H1 (cell line): ENCODE data around the gene SNAI1. TPM values are rescaled to one million over a fixed set of nuclear protein-coding genes. Genes with fewer than 3 reads are reported as not detected.

ENCODE experiments used
- CTCF ChIA-PET: fragments of 300-600 bp; sonication (Branson Sonifier 250); formaldehyde crosslinking; loops from one replicate; lab custom pipeline; 2021; ENCODE audit not compliant: partially characterized antibody; lab: Charles Lee
- POLR2A ChIA-PET: fragments of 300-600 bp; sonication (Branson Sonifier 250); formaldehyde crosslinking; loops from one replicate; lab custom pipeline; 2021; ENCODE audit warnings: inconsistent platforms; ENCODE audit not compliant: partially characterized antibody; lab: Charles Lee
- DNase-seq, 2 experiments: peaks; one replicate each; pipeline versions ENCODE4 v3.0.0 to v3.0.0-alpha.2; 2010 to 2022; ENCODE audit warnings: low spot score in 2 of 2, low read depth in 1 of 2, mixed read lengths in 1 of 2
- FAIRE-seq: peaks from 2 replicates; lab custom pipeline; 2011; peaks lifted over from hg19 to GRCh38; lab: Jason Lieb, UNC
- H2AFZ ChIP-seq: 2 replicates; pipeline ENCODE4 v1.8.1; 2012; ENCODE audit warnings: low read length, inconsistent platforms
- H2AK5ac ChIP-seq: 2 replicates; pipeline ENCODE4 v1.6.1; 2013; ENCODE audit warnings: low read depth, low read length
- H2BK120ac ChIP-seq: replicated peaks from 2 replicates; pipeline ENCODE3; 2013; ENCODE audit warnings: low read depth, low read length, inconsistent platforms
- H2BK12ac ChIP-seq: 2 replicates; pipeline ENCODE4 v1.6.1; 2013; ENCODE audit warnings: low read depth, low read length
- H2BK15ac ChIP-seq: 2 replicates; pipeline ENCODE4 v1.6.1; 2013; ENCODE audit warnings: low read length
- H2BK20ac ChIP-seq: 2 replicates; pipeline ENCODE4 v1.6.1; 2013; ENCODE audit warnings: low read length
- H2BK5ac ChIP-seq: 2 replicates; pipeline ENCODE4 v1.6.1; 2013; ENCODE audit warnings: low read depth, low read length
- H3K14ac ChIP-seq: 2 replicates; pipeline ENCODE4 v1.6.1; 2013; ENCODE audit warnings: inconsistent platforms; ENCODE audit not compliant: insufficient read length
- H3K18ac ChIP-seq: 2 replicates; pipeline ENCODE4 v1.6.1; 2013; ENCODE audit warnings: low read length; ENCODE audit errors: extremely low read depth
- H3K23ac ChIP-seq: 2 replicates; pipeline ENCODE4 v1.6.1; 2013; ENCODE audit warnings: inconsistent platforms; ENCODE audit not compliant: insufficient read length
- H3K23me2 ChIP-seq: 2 replicates; pipeline ENCODE4 v1.6.1; 2013; ENCODE audit warnings: low read depth, low read length
- H3K27ac ChIP-seq: 2 replicates; pipeline ENCODE4 v1.6.1; 2011; ENCODE audit warnings: low read depth, low read length, inconsistent platforms
- H3K27me3 ChIP-seq, 4 experiments: replicated peaks in 1 of 4; 1 replicate in 1 of 4; 2 replicates in 3 of 4; pipeline versions ENCODE4 v1.6.1 to v1.8.1; 2011 to 2013; ENCODE audit warnings: low read length in 3 of 4, mild to moderate bottlenecking in 3 of 4, inconsistent platforms in 2 of 4, mixed read lengths in 2 of 4, moderate library complexity in 1 of 4; ENCODE audit not compliant: control insufficient read depth in 3 of 4, insufficient read depth in 3 of 4; ENCODE audit errors: extremely low read depth in 1 of 4
- H3K36me3 ChIP-seq, 4 experiments: 2 replicates each; pipeline versions ENCODE4 v1.6.1 to v1.8.1; 2011 to 2013; ENCODE audit warnings: mild to moderate bottlenecking in 4 of 4, low read length in 3 of 4, moderate library complexity in 2 of 4, control low read depth in 1 of 4, inconsistent platforms in 1 of 4; ENCODE audit not compliant: insufficient read depth in 4 of 4, control insufficient read depth in 2 of 4
- H3K4ac ChIP-seq: replicated peaks from 2 replicates; pipeline ENCODE3; 2013; ENCODE audit warnings: low read length, low read depth, mixed read lengths, inconsistent platforms; ENCODE audit not compliant: insufficient read length
- H3K4me1 ChIP-seq, 4 experiments: replicated peaks in 1 of 4; 1 replicate in 1 of 4; 2 replicates in 3 of 4; pipeline versions ENCODE4 v1.6.1 to v1.8.1; 2011 to 2013; ENCODE audit warnings: low read length in 3 of 4, inconsistent platforms in 2 of 4, mixed read lengths in 1 of 4; ENCODE audit not compliant: insufficient read depth in 4 of 4, control insufficient read depth in 3 of 4
- H3K4me2 ChIP-seq, 2 experiments: 2 replicates each; pipeline versions ENCODE4 v1.6.1 to v1.8.1; 2011 to 2013; ENCODE audit warnings: low read depth in 2 of 2, low read length in 2 of 2, control low read depth in 1 of 2, inconsistent platforms in 1 of 2, mild to moderate bottlenecking in 1 of 2; ENCODE audit not compliant: insufficient read depth in 1 of 2
- H3K4me3 ChIP-seq, 4 experiments: fragments of 200-600, 300-600 bp in 1 of 4; sonication (generic), shearing (Covaris generic), sonication (Bioruptor Twin) in 1 of 4; 2 replicates each; pipeline versions ENCODE4 v1.5.1 to v1.8.1; 2011 to 2016; ENCODE audit warnings: low read length in 4 of 4, low read depth in 3 of 4, control low read depth in 2 of 4, inconsistent platforms in 2 of 4, mild to moderate bottlenecking in 2 of 4, mixed read lengths in 1 of 4, moderate library complexity in 1 of 4; ENCODE audit not compliant: insufficient read depth in 2 of 4; ENCODE audit errors: extremely low read depth in 1 of 4
- H3K56ac ChIP-seq: replicated peaks from 2 replicates; pipeline ENCODE3; 2013; ENCODE audit warnings: low read depth, mild to moderate bottlenecking, mixed read lengths, low read length, inconsistent platforms; ENCODE audit not compliant: insufficient read length
- H3K79me1 ChIP-seq: 2 replicates; pipeline ENCODE4 v1.6.1; 2013; ENCODE audit warnings: low read depth, low read length, control low read depth
- H3K79me2 ChIP-seq, 2 experiments: 2 replicates each; pipeline versions ENCODE4 v1.6.1 to v1.8.1; 2012 to 2013; ENCODE audit warnings: low read length in 2 of 2, mild to moderate bottlenecking in 2 of 2, inconsistent platforms in 1 of 2; ENCODE audit not compliant: insufficient read depth in 2 of 2, control insufficient read depth in 1 of 2
- H3K9ac ChIP-seq, 4 experiments: replicated peaks in 1 of 4; 1 replicate in 1 of 4; 2 replicates in 3 of 4; pipeline versions ENCODE4 v1.6.1 to v1.8.1; 2011 to 2013; ENCODE audit warnings: low read depth in 3 of 4, low read length in 3 of 4, control low read depth in 2 of 4, mild to moderate bottlenecking in 2 of 4, moderate library complexity in 2 of 4, inconsistent platforms in 1 of 4; ENCODE audit errors: extremely low read depth in 1 of 4
- H3K9me3 ChIP-seq, 2 experiments: 2 replicates each; pipeline versions ENCODE4 v1.6.1 to v1.8.1; 2012 to 2013; ENCODE audit warnings: mild to moderate bottlenecking in 2 of 2, moderate library complexity in 2 of 2, control low read depth in 1 of 2, inconsistent platforms in 1 of 2, low read depth in 1 of 2, low read length in 1 of 2, mixed read lengths in 1 of 2; ENCODE audit not compliant: insufficient read depth in 2 of 2
- H4K20me1 ChIP-seq, 2 experiments: replicated peaks in 1 of 2; 2 replicates each; pipeline versions ENCODE3 to v1.8.1; 2011 to 2013; ENCODE audit warnings: inconsistent platforms in 2 of 2, low read length in 2 of 2, mild to moderate bottlenecking in 1 of 2; ENCODE audit not compliant: insufficient read depth in 2 of 2, control insufficient read depth in 1 of 2
- H4K5ac ChIP-seq: 2 replicates; pipeline ENCODE4 v1.6.1; 2013; ENCODE audit warnings: low read length, low read depth, mixed read lengths, inconsistent platforms; ENCODE audit not compliant: insufficient read length
- H4K8ac ChIP-seq: 2 replicates; pipeline ENCODE4 v1.8.0; 2013; ENCODE audit warnings: mild to moderate bottlenecking, moderate library complexity, low read length, inconsistent platforms; ENCODE audit not compliant: insufficient read depth; ENCODE audit errors: extremely low read depth
- H4K91ac ChIP-seq: replicated peaks from 2 replicates; pipeline ENCODE3; 2013; ENCODE audit warnings: low read length, mixed read lengths, inconsistent platforms; ENCODE audit not compliant: insufficient read length
- ASH2L ChIP-seq: fragments of 200-600, 300-600 bp; sonication (generic); IDR thresholded peaks from one replicate; pipeline ENCODE4 v1.7.1; 2017; ENCODE audit warnings: low read length
- CTCF ChIP-seq, 3 experiments: IDR thresholded peaks; 1 replicate in 2 of 3; 2 replicates in 1 of 3; pipeline versions ENCODE4 v1.5.1 to v1.6.1; 2011; ENCODE audit warnings: low read length in 3 of 3, mild to moderate bottlenecking in 3 of 3, inconsistent platforms in 2 of 3, low read depth in 1 of 3, moderate library complexity in 1 of 3; ENCODE audit not compliant: insufficient read depth in 1 of 3; ENCODE audit errors: control extremely low read depth in 1 of 3
- EGR1 ChIP-seq: IDR thresholded peaks from 2 replicates; pipeline ENCODE4 v1.6.1; 2011; ENCODE audit warnings: low read depth, low read length, borderline replicate concordance
- EZH2 ChIP-seq: fragments of 200-600 bp; sonication (generic); IDR thresholded peaks from 2 replicates; pipeline ENCODE4 v1.7.1; 2012; ENCODE audit warnings: low read depth, mild to moderate bottlenecking, moderate library complexity, low read length, inconsistent platforms; ENCODE audit not compliant: severe bottlenecking
- JUND ChIP-seq: IDR thresholded peaks from 2 replicates; pipeline ENCODE4 v1.6.1; 2011; ENCODE audit warnings: mild to moderate bottlenecking, improper control_type of control experiment, low read length
- KDM4A ChIP-seq: IDR thresholded peaks from one replicate; pipeline ENCODE4 v1.7.1; 2012; ENCODE audit warnings: low read depth, mild to moderate bottlenecking, moderate library complexity, low read length, inconsistent platforms; ENCODE audit not compliant: severe bottlenecking
- KDM5A ChIP-seq: fragments of 200-600 bp; IDR thresholded peaks from 2 replicates; pipeline ENCODE4 v1.7.1; 2012; ENCODE audit warnings: mild to moderate bottlenecking, low read length, inconsistent platforms, mixed read lengths
- SP4 ChIP-seq: IDR thresholded peaks from 2 replicates; pipeline ENCODE4 v1.6.1; 2012; ENCODE audit warnings: low read length, inconsistent platforms
- TBP ChIP-seq: IDR thresholded peaks from 2 replicates; pipeline ENCODE4 v1.6.1; 2011; ENCODE audit warnings: low read depth, low read length, improper control_type of control experiment
- TEAD4 ChIP-seq: IDR thresholded peaks from 2 replicates; pipeline ENCODE4 v1.6.1; 2012; ENCODE audit warnings: low read depth, low read length, inconsistent platforms, mixed read lengths
- WGBS, 2 experiments: shearing (Covaris generic) in 1 of 2; methylation state at CpG; one replicate each; pipeline versions ENCODE4 v1.1.6 to v1.1.7; 2013 to 2015; ENCODE audit warnings: low lambda C conversion rate in 2 of 2, mixed read lengths in 2 of 2, inconsistent platforms in 1 of 2, low coverage in 1 of 2, missing lambda C conversion rate in 1 of 2; ENCODE audit not compliant: insufficient replicate concordance in 2 of 2, insufficient coverage in 1 of 2, insufficient read length in 1 of 2; ENCODE audit errors: extremely low coverage in 1 of 2, missing lambda C conversion rate in 1 of 2; 5-methylcytosine and 5-hydroxymethylcytosine counted together
- polyA plus RNA-seq, 7 experiments: library from polyadenylated mRNA; depleted of rRNA in 3 of 7; stranded (reverse) in 5 of 7; unstranded in 2 of 7; fragments of >200 nt in 5 of 7; fragments of 200-250 nt in 2 of 7; gene quantifications; 1 replicate in 5 of 7; 2 replicates in 1 of 7; 4 replicates in 1 of 7; pipeline versions ENCODE4 v1.2.1 to v1.2.3, GENCODE V29; 2011 to 2013; ENCODE audit warnings: missing spikeins in 2 of 7, mixed read lengths in 2 of 7
- total RNA-seq: library from RNA; stranded (reverse); fragmentation: NEBNext Ultra II Directional; extraction: Animal tissue kit (Norgen Biotek cat#: 25700); gene quantifications from 2 replicates; pipeline ENCODE4 v1.2.1, GENCODE V29; 2021
- TF ChIP-seq, protein P1 (sequence below): IDR thresholded peaks from 2 replicates; pipeline ENCODE4 v1.6.1; 2011; ENCODE audit warnings: low read depth, mild to moderate bottlenecking, low read length; ENCODE audit not compliant: insufficient read depth
- TF ChIP-seq, protein P2 (sequence below): IDR thresholded peaks from 2 replicates; pipeline ENCODE4 v1.6.1; 2012; ENCODE audit warnings: inconsistent platforms

The SNAI1 gene
- total and polyA plus RNA-seq, 2 of the 8 experiments (the other 6 are each of a cell fraction or from before 2014, with no cell fraction given), result 6.5 to 8.0 TPM

DNA sequence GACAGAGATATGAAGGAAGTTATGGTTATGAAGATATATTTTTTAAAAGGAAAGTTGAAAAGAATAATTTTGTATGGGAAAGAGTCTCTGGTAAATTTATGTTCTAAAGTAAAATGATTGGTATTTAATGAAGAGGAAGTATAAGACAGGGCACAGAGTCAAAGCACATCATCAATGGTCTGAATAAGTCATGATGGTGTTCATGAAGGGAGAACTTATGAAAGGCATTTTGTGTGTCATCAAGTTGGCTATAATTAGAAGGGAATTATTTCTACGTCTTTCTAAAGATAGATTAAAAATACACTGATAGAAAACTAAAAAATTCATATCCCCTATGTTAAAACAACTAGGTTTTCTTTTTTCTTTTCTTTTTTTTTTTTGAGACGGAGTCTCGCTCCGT, 21.4 kb upstream of the SNAI1 start:
- no peak overlapping the region for H2BK15ac ChIP-seq
- no peak overlapping the region for H3K14ac ChIP-seq
- FAIRE-seq (no peak), DNase-seq (no peak)
- H4K5ac ChIP-seq, result no peak overlapping the region
- CTCF ChIA-PET, result no interaction called here
- no peak overlapping the region for H2AFZ ChIP-seq
- no peaks in the 10 kb centered on the region for H3K79me2 ChIP-seq
- no peak overlapping the region for H4K91ac ChIP-seq
- no peak overlapping the region for H3K18ac ChIP-seq
- no peaks in the 10 kb centered on the region for H3K27me3 ChIP-seq
- WGBS, 2 experiments, result 94% methylated on average over 1 of the region's 4 CpGs; no CpG with 5 or more reads in 1 of the 2 experiments
- peaks cover 0 to 7% (median 3%) of the 10 kb centered on the region in 4 experiments; a peak in 4 of 8 replicates for H3K36me3 ChIP-seq
- H3K9me3 ChIP-seq, result no peaks in the 10 kb centered on the region
- H3K4me2 ChIP-seq, result no peak overlapping the region
- H2AK5ac ChIP-seq, result no peak overlapping the region
- no peak overlapping the region for H3K56ac ChIP-seq
- no peaks in the 10 kb centered on the region for H3K4me1 ChIP-seq
- no peaks in the 10 kb centered on the region for H3K79me1 ChIP-seq
- H2BK12ac ChIP-seq, result no peak overlapping the region
- POLR2A ChIA-PET, result no interaction called here
- H3K23ac ChIP-seq, result no peak overlapping the region
- H2BK120ac ChIP-seq, result no peak overlapping the region
- no peak overlapping the region for H3K9ac ChIP-seq
- no peak overlapping the region for H2BK20ac ChIP-seq
- H4K20me1 ChIP-seq, result no peaks in the 10 kb centered on the region
- H3K4ac ChIP-seq, result no peak overlapping the region
- H3K27ac ChIP-seq, result no peak overlapping the region
- no peak overlapping the region for H4K8ac ChIP-seq
- H2BK5ac ChIP-seq, result no peak overlapping the region
- no peaks in the 10 kb centered on the region for H3K23me2 ChIP-seq
- H3K4me3 ChIP-seq, result no peak overlapping the region
- no peak for TF ChIP-seq EGR1
- no peak for TF ChIP-seq TEAD4
- TF ChIP-seq JUND, result no peak
- no peak for TF ChIP-seq KDM4A
- TF ChIP-seq, protein P1, sequence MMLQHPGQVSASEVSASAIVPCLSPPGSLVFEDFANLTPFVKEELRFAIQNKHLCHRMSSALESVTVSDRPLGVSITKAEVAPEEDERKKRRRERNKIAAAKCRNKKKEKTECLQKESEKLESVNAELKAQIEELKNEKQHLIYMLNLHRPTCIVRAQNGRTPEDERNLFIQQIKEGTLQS, result no peak
- no peak for TF ChIP-seq SP4
- no peak for TF ChIP-seq ASH2L
- no peak for TF ChIP-seq EZH2
- TF ChIP-seq TBP, result no peak
- no peak for TF ChIP-seq CTCF (IDR thresholded peaks at IDR 0.05; ENCODE audit: control extremely low read depth in 1 of 3, insufficient read depth in 1 of 3, low read depth in 1 of 3, low read length in 3 of 3)
- TF ChIP-seq KDM5A, result no peak
- TF ChIP-seq, protein P2, sequence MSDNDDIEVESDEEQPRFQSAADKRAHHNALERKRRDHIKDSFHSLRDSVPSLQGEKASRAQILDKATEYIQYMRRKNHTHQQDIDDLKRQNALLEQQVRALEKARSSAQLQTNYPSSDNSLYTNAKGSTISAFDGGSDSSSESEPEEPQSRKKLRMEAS, result no peak
